Type B pancreatic cell (in vitro differentiated cells): ENCODE results near the gene COL15A1. TPM values are rescaled to one million over a fixed set of nuclear protein-coding genes. Genes with fewer than 3 reads are reported as not detected.
A peak's percentile ranks its signal among the peaks of the same experiment; 100 is the strongest.
"Not testable (repeated sequence)": the region's sequence is repeated elsewhere in the genome, so short reads cannot be mapped to it uniquely, and the experiment has no call there.

Source experiments
- DNase-seq: peaks from one replicate; pipeline ENCODE4 v3.0.0; 2021; ENCODE audit warnings: mixed read lengths; ENCODE audit not compliant: unreplicated experiment; ENCODE audit errors: extremely low spot score
- H3K27ac Mint-ChIP-seq: 2 replicates; pipeline ENCODE4 v1.8.0; 2021; ENCODE audit warnings: mild to moderate bottlenecking, mixed read lengths
- H3K27me3 Mint-ChIP-seq: 2 replicates; pipeline ENCODE4 v1.8.0; 2021; ENCODE audit warnings: mixed read lengths
- H3K36me3 Mint-ChIP-seq: 2 replicates; pipeline ENCODE4 v1.8.0; 2021; ENCODE audit warnings: mixed read lengths
- H3K4me1 Mint-ChIP-seq: one replicate; pipeline ENCODE4 v1.8.0; 2021; ENCODE audit warnings: mixed read lengths; ENCODE audit not compliant: unreplicated experiment
- H3K4me3 Mint-ChIP-seq: 2 replicates; pipeline ENCODE4 v1.8.0; 2021; ENCODE audit warnings: mild to moderate bottlenecking, mixed read lengths
- H3K9me3 Mint-ChIP-seq: 2 replicates; pipeline ENCODE4 v1.8.0; 2021; ENCODE audit warnings: mixed read lengths
- CTCF ChIP-seq: fragments of 200-600 bp; sonication (generic); conservative IDR thresholded peaks from 2 replicates; pipeline ENCODE4 v1.5.0; 2021; ENCODE audit warnings: antibody characterized with exemption, mild to moderate bottlenecking
- total RNA-seq: library from RNA; stranded (reverse); gene quantifications from 2 replicates; pipeline ENCODE4 v1.2.1, GENCODE V29; 2021; ENCODE audit warnings: low replicate concordance

The COL15A1 gene
- total RNA-seq, 1 donor from 2014 or later, result 0.68 TPM

- Mint-ChIP-seq H3K27me3 (peaks cover 2% of the 10 kb centered on the region), H3K4me1 (peaks cover 7% of the 10 kb centered on the region), H3K4me3 (no peak overlapping the region), H3K27ac (no peak overlapping the region), H3K9me3 (no peaks in the 10 kb centered on the region), H3K36me3 (no peaks in the 10 kb centered on the region)
- no peak for DNase-seq
- TF ChIP-seq CTCF, result no peak
These were observed 33.8 kb upstream of the COL15A1 start for GRCh38 chr9:98909935-98910334.

- H3K27me3 Mint-ChIP-seq, result peaks cover 2% of the 10 kb centered on the region
- peak; percentile 13 for DNase-seq
- no peaks in the 10 kb centered on the region for H3K9me3 Mint-ChIP-seq
- no peak for TF ChIP-seq CTCF
- no peaks in the 10 kb centered on the region for H3K36me3 Mint-ChIP-seq
- H3K4me3 Mint-ChIP-seq, result no peak overlapping the region
- peaks cover 7% of the 10 kb centered on the region for H3K4me1 Mint-ChIP-seq
- H3K27ac Mint-ChIP-seq, result no peak overlapping the region
These were observed 32.7 kb upstream of the COL15A1 start for GRCh38 chr9:98911042-98911441.

GRCh38 chr9:98911738-98912137, 32.0 kb upstream of the COL15A1 start:
- H3K27me3 Mint-ChIP-seq, H3K4me3 Mint-ChIP-seq, H3K9me3 Mint-ChIP-seq, H3K36me3 Mint-ChIP-seq, H3K27ac Mint-ChIP-seq, H3K4me1 Mint-ChIP-seq: not testable (repeated sequence)
- DNase-seq, result peak; percentile 36

- Mint-ChIP-seq H3K36me3 (no peaks in the 10 kb centered on the region), H3K27ac (no peak overlapping the region), H3K9me3 (no peaks in the 10 kb centered on the region), H3K4me1 (no peaks in the 10 kb centered on the region), H3K4me3 (no peak overlapping the region), H3K27me3 (peaks cover 2% of the 10 kb centered on the region)
- TF ChIP-seq CTCF, result no peak
- peak; percentile 32 for DNase-seq
These were observed 31.3 kb upstream of the COL15A1 start for GRCh38 chr9:98912450-98912849.

GRCh38 chr9:98913044-98913443, 30.7 kb upstream of the COL15A1 start:
- no peak for DNase-seq
- Mint-ChIP-seq H3K9me3 (no peaks in the 10 kb centered on the region), H3K27me3 (peaks cover 2% of the 10 kb centered on the region), H3K27ac (no peak overlapping the region), H3K36me3 (no peaks in the 10 kb centered on the region), H3K4me3 (no peak overlapping the region), H3K4me1 (no peaks in the 10 kb centered on the region)
- no peak for TF ChIP-seq CTCF

GRCh38 chr9:98913705-98914104, 30.0 kb upstream of the COL15A1 start:
- H3K9me3 Mint-ChIP-seq, result no peaks in the 10 kb centered on the region
- no peak for TF ChIP-seq CTCF
- no peaks in the 10 kb centered on the region for H3K36me3 Mint-ChIP-seq
- no peak overlapping the region for H3K4me3 Mint-ChIP-seq
- H3K27ac Mint-ChIP-seq, result no peak overlapping the region
- DNase-seq, result no peak
- no peaks in the 10 kb centered on the region for H3K4me1 Mint-ChIP-seq
- peaks cover 2% of the 10 kb centered on the region for H3K27me3 Mint-ChIP-seq
